ENCODE measurements around the gene SGIP1. TPM values are rescaled to one million over a fixed set of nuclear protein-coding genes. Genes with fewer than 3 reads are reported as not detected.
"Not testable (repeated sequence)": the region's sequence is repeated elsewhere in the genome, so short reads cannot be mapped to it uniquely, and the experiment has no call there.

Gene SGIP1
- total RNA-seq, 1 experiment from 2014 or later = 1.6 TPM

- no peak for TF ChIP-seq EZH2 (IDR thresholded peaks at IDR 0.05; ENCODE audit: borderline replicate concordance, low read depth, low read length, poor library complexity, severe bottlenecking)
- peak; percentile 97 for TF ChIP-seq CTCF (conservative IDR thresholded peaks at IDR 0.05; ENCODE audit: low read depth, low read length)
- intact Hi-C loops (cut with micrococcal nuclease; ENCODE audit: unreplicated experiment) = loop anchor here (1.0 to 10.0 kb wide), 4 partner anchors 222 to 761 kb away; no protein-coding TSS in a partner anchor
- H3K4me3 ChIP-seq (ENCODE audit: low read depth, low read length, poor library complexity, severe bottlenecking) = no peak overlapping the region
- POLR2A ChIA-PET (ENCODE audit: low non-redundant PET) = interaction anchor here (0.7 kb wide), 1 partner anchor 177 kb away, joined by 4 read pairs; no protein-coding TSS in a partner anchor
- no TSS peak for BruUV-seq (replicated peaks)
- H3K27me3 ChIP-seq (replicated peaks; ENCODE audit: insufficient read depth, low read depth, low read length, poor library complexity) = no peaks in the 10 kb centered on the region
- H3K9me3 ChIP-seq (ENCODE audit: low read depth, low read length, poor library complexity, severe bottlenecking) = peaks cover 4% of the 10 kb centered on the region
- no peak overlapping the region for H3K27ac ChIP-seq (ENCODE audit: low read depth, low read length, poor library complexity, severe bottlenecking)
- H3K36me3 ChIP-seq (ENCODE audit: insufficient read depth, low read length, poor library complexity, severe bottlenecking) = no peaks in the 10 kb centered on the region
- peaks cover 19% of the 10 kb centered on the region for H3K4me1 ChIP-seq (ENCODE audit: insufficient read depth, low read length, poor library complexity, severe bottlenecking)
- peak; percentile 89 for DNase-seq (ENCODE audit: low spot score)
- CTCF ChIA-PET = interaction anchor here (0.6 kb wide), 1 partner anchor 1807 kb away, joined by 4 read pairs; no protein-coding TSS in a partner anchor
Measured at GRCh38 chr1:66725885-66726665, 192.1 kb downstream of the SGIP1 start.

GRCh38 chr1:66728021-66728420 lies 194.1 kb downstream of the SGIP1 start:
- ChIA-PET CTCF (no interaction called here), POLR2A (ENCODE audit: low non-redundant PET) (no interaction called here)
- no TSS peak for BruUV-seq (replicated peaks)
- no peak overlapping the region for H3K4me3 ChIP-seq (ENCODE audit: low read depth, low read length, poor library complexity, severe bottlenecking)
- TF ChIP-seq EZH2 (IDR thresholded peaks at IDR 0.05; ENCODE audit: borderline replicate concordance, low read depth, low read length, poor library complexity, severe bottlenecking) = no peak
- H3K27me3 ChIP-seq (replicated peaks; ENCODE audit: insufficient read depth, low read depth, low read length, poor library complexity) = no peaks in the 10 kb centered on the region
- intact Hi-C loops (cut with micrococcal nuclease; ENCODE audit: unreplicated experiment) = loop anchor here (10.0 kb wide), 1 partner anchor 763 kb away; no protein-coding TSS in a partner anchor
- peaks cover 29% of the 10 kb centered on the region for H3K4me1 ChIP-seq (ENCODE audit: insufficient read depth, low read length, poor library complexity, severe bottlenecking)
- H3K36me3 ChIP-seq (ENCODE audit: insufficient read depth, low read length, poor library complexity, severe bottlenecking) = no peaks in the 10 kb centered on the region
- no peak for DNase-seq (ENCODE audit: low spot score)
- peak overlapping the region; percentile 77 for H3K27ac ChIP-seq (ENCODE audit: low read depth, low read length, poor library complexity, severe bottlenecking)
- H3K9me3 ChIP-seq (ENCODE audit: low read depth, low read length, poor library complexity, severe bottlenecking) = peaks cover 4% of the 10 kb centered on the region

GRCh38 chr1:66728716-66729115 lies 194.8 kb downstream of the SGIP1 start:
- CTCF ChIA-PET; H3K27me3 ChIP-seq (replicated peaks; ENCODE audit: insufficient read depth, low read depth, low read length, poor library complexity); H3K4me3 ChIP-seq (ENCODE audit: low read depth, low read length, poor library complexity, severe bottlenecking); H3K36me3 ChIP-seq (ENCODE audit: insufficient read depth, low read length, poor library complexity, severe bottlenecking); DNase-seq (ENCODE audit: low spot score); BruUV-seq (replicated peaks); H3K9me3 ChIP-seq (ENCODE audit: low read depth, low read length, poor library complexity, severe bottlenecking): not testable (repeated sequence)
- Histone ChIP-seq H3K27ac (ENCODE audit: low read depth, low read length, poor library complexity, severe bottlenecking) (peak overlapping the region; percentile 77), H3K4me1 (ENCODE audit: insufficient read depth, low read length, poor library complexity, severe bottlenecking) (peaks cover 36% of the 10 kb centered on the region)
- intact Hi-C loops (cut with micrococcal nuclease; ENCODE audit: unreplicated experiment) = loop anchor here (10.0 kb wide), 1 partner anchor 764 kb away; no protein-coding TSS in a partner anchor
- POLR2A ChIA-PET (ENCODE audit: low non-redundant PET) = interaction anchor here (0.6 kb wide), 1 partner anchor 454 kb away, joined by 3 read pairs; no protein-coding TSS in a partner anchor

- intact Hi-C loops (cut with micrococcal nuclease; ENCODE audit: unreplicated experiment) = loop anchor here (10.0 kb wide), 1 partner anchor 764 kb away; no protein-coding TSS in a partner anchor
- no peaks in the 10 kb centered on the region for H3K36me3 ChIP-seq (ENCODE audit: insufficient read depth, low read length, poor library complexity, severe bottlenecking)
- BruUV-seq (replicated peaks) = no TSS peak
- no peak for TF ChIP-seq CTCF (conservative IDR thresholded peaks at IDR 0.05; ENCODE audit: low read depth, low read length)
- no peak for TF ChIP-seq EZH2 (IDR thresholded peaks at IDR 0.05; ENCODE audit: borderline replicate concordance, low read depth, low read length, poor library complexity, severe bottlenecking)
- H3K4me1 ChIP-seq (ENCODE audit: insufficient read depth, low read length, poor library complexity, severe bottlenecking) = peaks cover 40% of the 10 kb centered on the region
- peak; percentile 70 for DNase-seq (ENCODE audit: low spot score)
- no peaks in the 10 kb centered on the region for H3K27me3 ChIP-seq (replicated peaks; ENCODE audit: insufficient read depth, low read depth, low read length, poor library complexity)
- no peak overlapping the region for H3K4me3 ChIP-seq (ENCODE audit: low read depth, low read length, poor library complexity, severe bottlenecking)
- POLR2A ChIA-PET (ENCODE audit: low non-redundant PET) = interaction anchor here (0.6 kb wide), 1 partner anchor 454 kb away, joined by 3 read pairs; no protein-coding TSS in a partner anchor
- peaks cover 4% of the 10 kb centered on the region for H3K9me3 ChIP-seq (ENCODE audit: low read depth, low read length, poor library complexity, severe bottlenecking)
- peak overlapping the region; percentile 77 for H3K27ac ChIP-seq (ENCODE audit: low read depth, low read length, poor library complexity, severe bottlenecking)
- CTCF ChIA-PET = no interaction called here
Measured at GRCh38 chr1:66729119-66729518, 195.2 kb downstream of the SGIP1 start.
